SU-DHL-6 (cell line): ENCODE data around the gene AMACR.

Experiments used
- EZH2phosphoT487 ChIP-seq: fragments of 200-600 bp; sonication (generic), shearing (Covaris generic); conservative IDR thresholded peaks from 2 replicates; pipeline ENCODE4 v1.6.1; 2018; ENCODE audit warnings: mild to moderate bottlenecking, antibody characterized with exemption, low read length, moderate library complexity, mixed read lengths
- TF ChIP-seq, protein P1 (sequence below): fragments of 200-600 bp; sonication (generic); IDR thresholded peaks from one replicate; pipeline ENCODE4 v1.5.1; 2017; ENCODE audit warnings: antibody characterized with exemption, mild to moderate bottlenecking, low read length, moderate library complexity; ENCODE audit not compliant: insufficient read depth, poor library complexity, severe bottlenecking

DNA sequence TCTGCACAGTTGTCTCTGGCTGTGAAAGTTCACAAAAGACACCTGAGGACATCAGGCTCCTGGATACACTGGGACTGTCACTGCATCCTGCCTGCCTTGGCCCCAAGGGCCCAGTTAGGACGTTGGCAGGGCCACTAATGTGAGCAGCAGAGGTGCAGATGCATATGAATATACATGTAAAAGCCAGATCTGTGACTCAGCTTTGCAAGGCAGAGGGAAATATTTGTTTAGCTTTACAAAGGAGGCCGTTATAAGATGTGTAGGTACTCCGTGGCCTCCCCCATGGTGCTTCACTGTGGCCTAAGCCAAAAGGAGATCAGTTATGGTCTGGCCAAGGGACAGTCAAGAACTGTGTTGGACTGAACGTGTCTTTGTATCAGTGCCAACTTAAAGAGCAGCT lies 39.3 kb upstream of the AMACR start:
- TF ChIP-seq, protein P1, sequence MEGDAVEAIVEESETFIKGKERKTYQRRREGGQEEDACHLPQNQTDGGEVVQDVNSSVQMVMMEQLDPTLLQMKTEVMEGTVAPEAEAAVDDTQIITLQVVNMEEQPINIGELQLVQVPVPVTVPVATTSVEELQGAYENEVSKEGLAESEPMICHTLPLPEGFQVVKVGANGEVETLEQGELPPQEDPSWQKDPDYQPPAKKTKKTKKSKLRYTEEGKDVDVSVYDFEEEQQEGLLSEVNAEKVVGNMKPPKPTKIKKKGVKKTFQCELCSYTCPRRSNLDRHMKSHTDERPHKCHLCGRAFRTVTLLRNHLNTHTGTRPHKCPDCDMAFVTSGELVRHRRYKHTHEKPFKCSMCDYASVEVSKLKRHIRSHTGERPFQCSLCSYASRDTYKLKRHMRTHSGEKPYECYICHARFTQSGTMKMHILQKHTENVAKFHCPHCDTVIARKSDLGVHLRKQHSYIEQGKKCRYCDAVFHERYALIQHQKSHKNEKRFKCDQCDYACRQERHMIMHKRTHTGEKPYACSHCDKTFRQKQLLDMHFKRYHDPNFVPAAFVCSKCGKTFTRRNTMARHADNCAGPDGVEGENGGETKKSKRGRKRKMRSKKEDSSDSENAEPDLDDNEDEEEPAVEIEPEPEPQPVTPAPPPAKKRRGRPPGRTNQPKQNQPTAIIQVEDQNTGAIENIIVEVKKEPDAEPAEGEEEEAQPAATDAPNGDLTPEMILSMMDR, result no peak
- no peak for TF ChIP-seq EZH2phosphoT487
